ENCODE results near the gene THSD4.
"Not testable (repeated sequence)": the region's sequence is repeated elsewhere in the genome, so short reads cannot be mapped to it uniquely, and the experiment has no call there.

THSD4 gene

DNA sequence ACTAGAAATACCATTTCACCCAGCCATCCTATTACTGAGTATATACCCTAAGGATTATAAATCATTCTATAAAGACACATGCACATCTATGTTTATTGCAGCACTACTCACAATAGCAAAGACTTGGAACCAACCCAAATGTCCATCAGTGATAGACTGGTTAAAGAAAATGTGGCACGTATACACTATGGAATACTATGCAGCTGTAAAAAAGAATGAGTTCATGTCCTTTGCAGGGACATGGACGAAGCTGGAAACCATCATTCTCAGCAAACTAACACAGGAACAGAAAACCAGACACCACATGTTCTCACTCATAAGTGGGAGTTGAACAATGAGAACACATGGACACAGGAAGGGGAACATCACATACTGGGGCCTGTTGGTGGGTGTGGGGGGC, 324.2 kb downstream of the THSD4 start:
- DNase-seq = not testable (repeated sequence)

GRCh38 chr15:71440489-71441110, 325.3 kb downstream of the THSD4 start:
- peak; percentile 68 for DNase-seq

- peak; percentile 57 for DNase-seq
These were observed 328.3 kb downstream of the THSD4 start for GRCh38 chr15:71443538-71443937.

DNA sequence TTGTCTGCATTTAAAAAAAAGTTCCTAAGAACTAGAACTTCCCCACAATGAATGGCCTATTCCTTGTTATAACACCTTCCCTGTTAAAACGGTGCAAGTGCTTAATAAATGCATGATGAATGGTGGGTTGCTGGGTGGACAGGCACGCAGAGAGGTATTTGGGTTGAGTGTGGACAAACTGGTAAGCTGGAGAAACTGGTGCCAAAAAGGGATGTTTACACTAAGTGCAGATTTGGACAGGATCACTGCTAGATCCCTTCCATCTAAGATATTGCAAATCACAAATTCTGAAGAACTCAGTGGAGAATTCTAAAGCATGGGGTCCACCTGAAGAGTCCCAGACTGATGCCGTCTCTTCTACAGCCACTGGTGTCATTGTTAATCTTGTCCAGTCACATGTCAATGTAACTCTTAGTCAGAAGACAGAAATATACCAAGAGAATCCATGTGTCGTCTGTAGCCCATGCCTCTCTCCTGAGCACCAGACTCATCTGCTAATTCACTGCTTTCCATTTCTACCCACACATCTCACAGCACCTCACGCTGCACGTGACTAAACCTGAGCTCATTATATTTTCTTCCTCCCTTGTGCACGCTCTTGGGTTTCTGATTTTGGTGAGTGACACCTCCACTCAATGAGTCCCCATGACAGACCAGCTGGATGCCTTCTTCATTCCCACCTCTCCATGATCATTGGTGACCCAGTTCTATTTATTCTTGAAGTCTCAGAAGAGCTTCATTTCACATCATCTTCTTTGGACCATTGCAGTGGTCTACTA, 328.9 kb downstream of the THSD4 start:
- DNase-seq = no peak

GRCh38 chr15:71444866-71445590, 329.8 kb downstream of the THSD4 start:
- no peak for DNase-seq

DNA sequence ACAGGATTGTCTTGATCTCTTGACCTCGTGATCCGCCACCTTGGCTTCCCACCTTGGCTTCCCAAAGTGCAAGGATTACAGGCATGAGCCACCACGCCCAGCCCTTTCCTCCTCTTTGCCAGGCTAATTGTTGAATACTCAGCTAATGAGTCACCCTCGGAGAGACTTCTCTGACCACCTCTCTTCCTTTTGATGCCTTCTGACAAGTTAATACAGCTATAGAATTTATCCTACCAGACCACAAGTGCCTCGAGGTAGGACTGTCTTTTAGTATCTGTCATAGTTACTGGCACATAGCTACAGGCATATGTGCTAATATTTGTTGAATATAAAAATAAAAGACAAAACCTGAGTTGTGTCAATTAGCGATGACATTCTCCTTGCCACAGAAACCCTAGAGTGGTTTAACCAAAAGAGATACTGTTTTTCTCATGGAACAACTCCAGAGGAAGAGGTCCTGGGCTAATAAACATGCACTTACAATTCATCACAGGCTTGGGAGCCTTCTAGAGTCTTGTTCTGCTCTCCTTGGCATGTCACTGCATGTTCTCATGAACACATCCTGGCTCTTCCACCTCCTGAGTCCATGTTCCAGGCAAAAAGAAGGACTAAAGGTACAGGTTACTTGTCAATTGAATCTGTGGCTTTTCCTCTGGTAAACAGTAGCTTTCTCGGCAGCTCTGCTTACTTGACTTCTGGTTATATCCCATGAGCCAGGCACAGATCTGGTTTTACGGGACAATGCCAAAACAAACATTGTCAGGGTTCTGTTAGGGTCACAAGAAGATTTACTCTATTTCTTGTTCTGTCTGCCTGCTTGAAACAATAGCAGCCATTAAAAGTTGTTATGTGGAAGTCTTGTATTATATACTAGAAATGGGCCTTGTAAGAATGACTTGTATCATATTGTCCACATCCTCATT, 332.3 kb downstream of the THSD4 start:
- DNase-seq = no peak

- DNase-seq = peak; percentile 42
These were observed 333.4 kb downstream of the THSD4 start for GRCh38 chr15:71448688-71449114.

DNA sequence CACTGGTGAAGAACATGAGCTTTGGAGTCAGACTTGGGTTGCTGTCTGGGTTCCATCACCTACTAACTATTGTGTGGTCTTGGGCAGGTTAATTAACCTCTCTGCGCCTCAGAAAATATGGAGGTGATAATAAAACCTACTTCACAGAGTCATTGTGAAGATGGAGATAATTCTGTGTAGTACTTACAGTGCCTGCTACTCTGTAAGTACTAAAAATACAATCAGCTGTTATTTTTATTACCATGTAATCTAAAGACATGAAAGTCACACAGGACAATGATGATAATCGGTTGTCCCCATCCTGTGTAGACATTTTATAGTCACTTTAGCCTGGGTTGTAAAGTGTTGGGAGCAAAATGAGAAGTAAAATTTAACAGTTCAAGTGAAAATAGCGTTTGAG, 334.1 kb downstream of the THSD4 start:
- no peak for DNase-seq

- no peak for DNase-seq
These were observed 334.7 kb downstream of the THSD4 start for GRCh38 chr15:71449956-71450355.

DNA sequence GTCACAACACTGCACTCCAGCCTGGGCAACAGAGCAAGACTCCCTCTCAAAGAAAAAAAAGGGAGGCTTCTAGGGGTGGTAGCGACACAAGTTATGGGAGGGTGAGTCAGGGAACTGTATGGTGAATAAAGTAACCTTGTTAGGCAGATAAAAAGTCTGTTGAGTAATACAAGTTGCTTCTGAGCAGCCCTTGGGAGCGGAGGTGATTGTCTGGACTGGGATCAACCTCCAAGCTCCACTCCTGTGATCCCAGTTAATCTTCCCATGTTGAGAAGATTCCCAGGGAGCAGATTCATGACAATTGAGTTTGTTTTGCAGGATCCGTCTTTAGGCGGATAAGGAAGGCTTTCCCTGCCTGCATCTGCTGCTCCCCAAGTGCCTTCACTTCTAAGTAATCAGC, 335.9 kb downstream of the THSD4 start:
- no peak for DNase-seq

DNA sequence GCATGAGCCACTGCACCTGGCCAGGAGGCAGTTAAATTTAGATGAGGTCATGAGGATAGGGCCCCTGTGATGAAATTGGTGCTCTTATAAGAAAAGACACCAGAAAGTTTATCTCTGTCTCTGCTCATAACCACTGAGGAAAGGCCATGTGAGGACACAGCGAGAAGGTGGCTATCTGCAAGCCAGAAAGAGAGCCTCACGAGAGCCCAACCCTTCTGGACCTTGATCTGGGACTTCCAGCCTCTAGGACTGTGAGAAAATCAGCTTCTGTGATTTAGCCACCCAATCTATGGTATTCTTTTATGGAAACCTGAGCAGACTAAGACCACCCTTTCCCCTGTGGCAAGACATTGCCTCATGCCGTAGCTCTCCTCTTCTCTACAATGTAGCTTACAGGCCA, 337.6 kb downstream of the THSD4 start:
- DNase-seq = no peak

- DNase-seq = no peak
These were observed 339.3 kb downstream of the THSD4 start for GRCh38 chr15:71454462-71454996.

DNA sequence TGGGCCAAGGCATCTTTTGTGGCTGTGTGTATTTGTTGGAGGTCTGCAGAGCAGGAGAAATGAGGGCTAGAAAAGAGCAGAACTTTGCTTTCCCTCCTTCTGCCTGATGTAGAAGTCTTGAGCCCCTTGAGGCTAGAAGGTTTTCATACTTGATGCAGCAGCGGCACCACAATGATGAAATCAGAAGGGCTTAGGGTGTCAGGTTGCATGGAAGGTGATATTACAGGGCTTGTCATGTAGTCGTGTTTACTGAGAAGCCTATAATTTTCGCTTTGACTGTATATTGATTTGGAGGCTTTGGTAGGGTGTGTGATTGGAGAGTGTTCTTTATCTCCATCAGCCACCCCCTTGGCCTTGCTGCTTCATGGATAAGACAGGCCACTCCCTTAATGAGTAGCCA, 339.8 kb downstream of the THSD4 start:
- no peak for DNase-seq

- DNase-seq = no peak
These were observed 340.6 kb downstream of the THSD4 start for GRCh38 chr15:71455878-71456277.

DNA sequence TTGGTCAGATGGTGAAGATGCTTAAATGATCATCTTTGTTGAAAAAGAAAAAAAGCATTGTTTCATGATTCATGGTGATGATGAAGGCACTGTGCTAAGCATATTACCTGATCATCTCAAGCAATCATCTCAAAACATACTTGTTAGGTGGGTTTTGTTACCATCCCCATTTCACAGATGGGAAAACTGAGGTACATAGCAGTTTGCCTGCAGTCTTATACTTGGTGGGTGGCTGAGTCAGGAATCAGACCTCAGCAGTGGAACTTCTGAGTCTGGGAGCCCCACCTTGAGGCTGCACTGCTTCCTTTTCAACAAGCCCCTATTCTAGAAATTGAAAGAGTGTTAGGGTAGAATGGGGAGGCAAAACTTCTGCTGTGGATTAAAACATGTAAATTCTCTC, 341.1 kb downstream of the THSD4 start:
- no peak for DNase-seq

DNA sequence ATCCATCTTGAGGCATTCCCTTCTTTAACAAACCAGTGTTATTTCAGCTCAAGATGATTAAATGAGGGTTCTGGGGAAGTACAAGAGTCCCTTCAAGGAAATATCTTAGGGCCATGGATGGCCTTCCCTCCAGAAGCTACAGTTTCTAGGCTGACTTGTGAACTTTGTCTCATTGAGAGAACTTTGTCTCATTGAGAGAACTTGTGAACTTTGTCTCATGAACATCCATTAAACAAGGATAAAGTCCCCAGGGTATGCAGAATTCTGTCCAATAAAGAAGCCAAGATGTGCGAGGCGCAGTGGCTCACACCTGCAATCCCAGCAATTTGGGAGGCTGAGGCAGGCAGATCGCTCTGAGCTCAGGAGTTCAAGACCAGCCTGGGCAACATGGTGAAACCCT, 341.5 kb downstream of the THSD4 start:
- no peak for DNase-seq

DNA sequence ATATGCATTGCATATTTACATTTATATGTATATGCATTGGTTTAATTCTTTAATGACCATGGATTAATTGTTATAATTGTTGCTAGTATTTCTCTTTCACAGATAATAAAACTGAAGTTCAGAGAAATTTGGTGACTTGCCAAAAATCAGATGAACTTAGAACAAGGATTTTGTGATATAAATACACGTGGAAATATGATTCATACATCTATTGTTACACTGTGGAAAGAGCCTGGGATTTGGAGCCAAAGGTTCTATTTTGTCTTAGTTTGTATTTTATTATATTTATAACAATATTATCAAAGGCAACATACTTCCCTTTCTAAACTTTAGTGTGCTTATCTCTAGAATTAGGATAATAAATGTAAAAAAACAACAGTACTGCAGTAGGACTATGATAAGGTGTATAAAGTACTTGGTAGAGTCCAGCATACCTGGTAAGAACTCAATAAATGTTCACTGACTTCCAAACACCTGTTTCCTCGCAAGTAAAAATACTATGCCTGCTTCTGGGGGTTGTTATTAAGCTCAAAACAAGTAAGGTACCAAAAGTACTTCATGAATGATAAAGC, 342.9 kb downstream of the THSD4 start:
- DNase-seq = no peak

GRCh38 chr15:71461748-71462147, 346.5 kb downstream of the THSD4 start:
- DNase-seq = no peak

GRCh38 chr15:71462638-71463037, 347.4 kb downstream of the THSD4 start:
- DNase-seq = no peak

- DNase-seq = no peak
These were observed 347.9 kb downstream of the THSD4 start for GRCh38 chr15:71463156-71463665.

GRCh38 chr15:71465131-71465955, 350.1 kb downstream of the THSD4 start:
- DNase-seq = no peak
